DOHH2 (cell line): ENCODE data around the gene PIGBOS1.

Source experiments
- CTCF ChIP-seq: fragments of 200-600 bp; sonication (generic); IDR thresholded peaks from one replicate; pipeline ENCODE4 v1.5.1; 2014; ENCODE audit warnings: antibody characterized with exemption, mild to moderate bottlenecking, low read depth, low read length; ENCODE audit not compliant: poor library complexity, severe bottlenecking
- EZH2phosphoT487 ChIP-seq: fragments of 200-600 bp; sonication (generic); IDR thresholded peaks from 2 replicates; pipeline ENCODE4 v1.6.1; 2017; ENCODE audit warnings: borderline replicate concordance, mild to moderate bottlenecking, antibody characterized with exemption, low read length, moderate library complexity, mixed read lengths

- TF ChIP-seq CTCF: no peak
- no peak for TF ChIP-seq EZH2phosphoT487
These were observed 764 bp upstream of the PIGBOS1 start for GRCh38 chr15:55319537-55320237.
